Mesenchymal stem cell (in vitro differentiated cells and primary cell): Measurements from ENCODE around the gene LBH.
A peak's percentile ranks its signal among the peaks of the same experiment; 100 is the strongest.

Experiments used
- DNase-seq: peaks from one replicate; pipeline ENCODE4 v3.0.0-alpha.2; 2013
- H2AFZ ChIP-seq: one replicate; pipeline ENCODE4 v1.6.1; 2013; ENCODE audit warnings: low read depth, mild to moderate bottlenecking, control low read depth, inconsistent platforms, low read length, moderate library complexity
- H2AK5ac ChIP-seq: 2 replicates; pipeline ENCODE4 v1.6.1; 2013; ENCODE audit warnings: low read length, moderate library complexity, mild to moderate bottlenecking, inconsistent platforms; ENCODE audit not compliant: severe bottlenecking
- H2BK120ac ChIP-seq: one replicate; pipeline ENCODE4 v1.6.1; 2013; ENCODE audit warnings: low read depth, mild to moderate bottlenecking, inconsistent platforms, low read length, moderate library complexity
- H2BK12ac ChIP-seq, 2 experiments: one replicate each; pipeline ENCODE4 v1.6.1; 2013; ENCODE audit warnings: inconsistent platforms in 2 of 2, low read length in 2 of 2, mild to moderate bottlenecking in 2 of 2, moderate library complexity in 2 of 2, control low read depth in 1 of 2
- H2BK15ac ChIP-seq: one replicate; pipeline ENCODE4 v1.6.1; 2013; ENCODE audit warnings: mild to moderate bottlenecking, low read depth, inconsistent platforms; ENCODE audit not compliant: poor library complexity, severe bottlenecking
- H2BK5ac ChIP-seq: 2 replicates; pipeline ENCODE4 v1.6.1; 2013; ENCODE audit warnings: low read depth, mild to moderate bottlenecking, low read length, control low read depth, inconsistent platforms; ENCODE audit not compliant: poor library complexity, severe bottlenecking
- H3K14ac ChIP-seq, 2 experiments: one replicate each; pipeline ENCODE4 v1.6.1; 2013; ENCODE audit warnings: inconsistent platforms in 2 of 2, low read length in 2 of 2, control low read depth in 1 of 2, mild to moderate bottlenecking in 1 of 2, moderate library complexity in 1 of 2
- H3K18ac ChIP-seq, 2 experiments: one replicate each; pipeline ENCODE4 v1.6.1; 2013; ENCODE audit warnings: inconsistent platforms in 2 of 2, low read length in 2 of 2, control low read depth in 1 of 2, low read depth in 1 of 2, mild to moderate bottlenecking in 1 of 2
- H3K23ac ChIP-seq, 2 experiments: one replicate each; pipeline ENCODE4 v1.6.1; 2013; ENCODE audit warnings: inconsistent platforms in 2 of 2, low read length in 2 of 2, mild to moderate bottlenecking in 2 of 2, moderate library complexity in 2 of 2, control low read depth in 1 of 2
- H3K27ac ChIP-seq: 2 replicates; pipeline ENCODE4 v1.5.1; 2013; ENCODE audit warnings: mild to moderate bottlenecking, moderate library complexity, low read length, control low read depth, inconsistent platforms; ENCODE audit not compliant: poor library complexity, severe bottlenecking
- H3K27me3 ChIP-seq, 2 experiments: 2 replicates each; pipeline versions ENCODE4 v1.6.1 to v1.7.0; 2013; ENCODE audit warnings: low read length in 2 of 2, mild to moderate bottlenecking in 2 of 2, moderate library complexity in 2 of 2, control low read depth in 1 of 2, inconsistent platforms in 1 of 2; ENCODE audit not compliant: control insufficient read depth in 1 of 2, insufficient read depth in 1 of 2
- H3K36me3 ChIP-seq, 2 experiments: 2 replicates each; pipeline versions ENCODE4 v1.6.1 to v1.7.0; 2013; ENCODE audit warnings: low read length in 2 of 2, control low read depth in 1 of 2, inconsistent platforms in 1 of 2, low read depth in 1 of 2, mild to moderate bottlenecking in 1 of 2; ENCODE audit not compliant: insufficient read depth in 2 of 2, control insufficient read depth in 1 of 2
- H3K4ac ChIP-seq, 2 experiments: one replicate each; pipeline ENCODE4 v1.6.1; 2013; ENCODE audit warnings: inconsistent platforms in 2 of 2, low read length in 2 of 2, mild to moderate bottlenecking in 2 of 2, moderate library complexity in 2 of 2, control low read depth in 1 of 2, low read depth in 1 of 2
- H3K4me1 ChIP-seq: 2 replicates; pipeline ENCODE4 v1.6.1; 2013; ENCODE audit warnings: low read depth, low read length, control low read depth; ENCODE audit not compliant: control insufficient read depth, insufficient read depth
- H3K4me2 ChIP-seq: 2 replicates; pipeline ENCODE4 v1.6.1; 2013; ENCODE audit warnings: low read length, mild to moderate bottlenecking, inconsistent platforms; ENCODE audit not compliant: poor library complexity, severe bottlenecking
- H3K4me3 ChIP-seq, 2 experiments: 2 replicates each; pipeline versions ENCODE4 v1.5.1 to v1.7.0; 2013; ENCODE audit warnings: low read length in 2 of 2, mild to moderate bottlenecking in 2 of 2, control low read depth in 1 of 2, low read depth in 1 of 2; ENCODE audit not compliant: insufficient read depth in 1 of 2
- H3K79me1 ChIP-seq: replicated peaks from 2 replicates; pipeline ENCODE4 v1.6.1; 2013; ENCODE audit warnings: mild to moderate bottlenecking, control low read depth, low read length, inconsistent platforms; ENCODE audit not compliant: poor library complexity, severe bottlenecking
- H3K9ac ChIP-seq: 2 replicates; pipeline ENCODE4 v1.7.0; 2013; ENCODE audit warnings: mild to moderate bottlenecking, low read length, moderate library complexity
- H3K9me3 ChIP-seq: 2 replicates; pipeline ENCODE4 v1.7.0; 2013; ENCODE audit warnings: mild to moderate bottlenecking, low read length; ENCODE audit not compliant: control insufficient read depth
- H4K8ac ChIP-seq: one replicate; pipeline ENCODE4 v1.6.1; 2013; ENCODE audit warnings: inconsistent platforms, mild to moderate bottlenecking, low read length, moderate library complexity
- H4K91ac ChIP-seq: one replicate; pipeline ENCODE4 v1.6.1; 2013; ENCODE audit warnings: mild to moderate bottlenecking, low read length, inconsistent platforms
- WGBS: methylation state at CpG from one replicate; pipeline ENCODE4 v1.1.7; 2013; ENCODE audit warnings: mixed read lengths; 5-methylcytosine and 5-hydroxymethylcytosine counted together

The LBH gene

GRCh38 chr2:30222636-30223360 lies 8.5 kb upstream of the LBH start:
- Histone ChIP-seq H3K36me3 (no peaks in the 10 kb centered on the region), H2BK120ac (no peak overlapping the region), H2AK5ac (no peak overlapping the region)

GRCh38 chr2:30223413-30223874 lies 7.9 kb upstream of the LBH start:
- H2AK5ac ChIP-seq = no peak overlapping the region
- no peak overlapping the region for H2BK15ac ChIP-seq
- no peak overlapping the region for H3K4ac ChIP-seq
- H2AFZ ChIP-seq = no peak overlapping the region
- no peak overlapping the region for H3K4me3 ChIP-seq
- H4K8ac ChIP-seq = no peak overlapping the region
- no peaks in the 10 kb centered on the region for H3K79me1 ChIP-seq
- peaks cover 3% of the 10 kb centered on the region for H3K4me1 ChIP-seq
- H3K4me2 ChIP-seq = no peak overlapping the region
- H4K91ac ChIP-seq = no peak overlapping the region
- no peak overlapping the region for H3K27ac ChIP-seq
- no peak overlapping the region for H3K9ac ChIP-seq
- H2BK5ac ChIP-seq = no peak overlapping the region
- peaks cover 33 to 56% of the 10 kb centered on the region in 2 experiments for H3K27me3 ChIP-seq
- H3K23ac ChIP-seq = no peak overlapping the region
- no peaks in the 10 kb centered on the region for H3K9me3 ChIP-seq
- DNase-seq = no peak
- H3K36me3 ChIP-seq = no peaks in the 10 kb centered on the region
- H2BK120ac ChIP-seq = no peak overlapping the region
- 20% methylated on average over 1 of the region's 3 CpGs for WGBS
- no peak overlapping the region for H2BK12ac ChIP-seq
- H3K18ac ChIP-seq = no peak overlapping the region
- H3K14ac ChIP-seq = no peak overlapping the region

More at GRCh38 chr2:30222636-30223360, 8.5 kb upstream of the LBH start:
- Histone ChIP-seq H3K27ac (no peak overlapping the region), H3K9ac (no peak overlapping the region), H2AFZ (no peak overlapping the region), H3K79me1 (no peaks in the 10 kb centered on the region), H3K18ac (no peak overlapping the region), H3K23ac (no peak overlapping the region), H3K4me3 (no peak overlapping the region), H4K91ac (no peak overlapping the region), H2BK15ac (no peak overlapping the region), H2BK5ac (no peak overlapping the region), H3K9me3 (no peaks in the 10 kb centered on the region), H4K8ac (no peak overlapping the region), H3K4ac (no peak overlapping the region), H3K4me1 (peaks cover 3% of the 10 kb centered on the region), H3K27me3 (peaks cover 35 to 62% of the 10 kb centered on the region in 2 experiments), H2BK12ac (no peak overlapping the region), H3K4me2 (no peak overlapping the region), H3K14ac (no peak overlapping the region)
- WGBS = 73% methylated on average over 4 of the region's 5 CpGs
- DNase-seq = no peak

- Histone ChIP-seq H2AK5ac (no peak overlapping the region), H2BK15ac (no peak overlapping the region), H2BK12ac (no peak overlapping the region), H2AFZ (no peak overlapping the region), H3K4me1 (peaks cover 3% of the 10 kb centered on the region), H4K8ac (no peak overlapping the region), H3K27ac (no peak overlapping the region), H3K14ac (no peak overlapping the region), H2BK120ac (peak overlapping the region; percentile 2), H3K23ac (no peak overlapping the region), H3K4ac (no peak overlapping the region), H4K91ac (no peak overlapping the region), H3K79me1 (no peaks in the 10 kb centered on the region), H2BK5ac (no peak overlapping the region), H3K9me3 (no peaks in the 10 kb centered on the region), H3K4me2 (no peak overlapping the region), H3K9ac (no peak overlapping the region), H3K18ac (no peak overlapping the region), H3K27me3 (peaks cover 28 to 49% of the 10 kb centered on the region in 2 experiments), H3K36me3 (no peaks in the 10 kb centered on the region), H3K4me3 (no peak overlapping the region)
- DNase-seq = no peak
These were observed 7.2 kb upstream of the LBH start for GRCh38 chr2:30224151-30224550.

- H3K14ac ChIP-seq = no peak overlapping the region
- H3K9ac ChIP-seq = peak overlapping the region; percentile 69
- DNase-seq = peak; percentile 78
- peak overlapping the region; percentile 75 for H3K27ac ChIP-seq
- H3K4ac ChIP-seq = peak overlapping the region; percentile 68 to 69
- H3K4me1 ChIP-seq = peaks cover 5% of the 10 kb centered on the region
- H3K79me1 ChIP-seq = no peaks in the 10 kb centered on the region
- H3K4me3 ChIP-seq = peak overlapping the region in 1 of 2 experiments; percentile 71
- peak overlapping the region; percentile 85 for H4K8ac ChIP-seq
- H2BK120ac ChIP-seq = peak overlapping the region; percentile 64
- H3K18ac ChIP-seq = peak overlapping the region; percentile 54 to 89
- peak overlapping the region; percentile 18 for H2AK5ac ChIP-seq
- H3K27me3 ChIP-seq = peaks cover 29 to 38% of the 10 kb centered on the region in 2 experiments
- peak overlapping the region; percentile 66 to 90 for H2BK12ac ChIP-seq
- H2BK15ac ChIP-seq = no peak overlapping the region
- H2BK5ac ChIP-seq = no peak overlapping the region
- 26% methylated on average over 8 of the region's 8 CpGs for WGBS
- H2AFZ ChIP-seq = peak overlapping the region; percentile 73
- peak overlapping the region; percentile 75 for H3K4me2 ChIP-seq
- peak overlapping the region in 1 of 2 experiments; percentile 78 for H3K23ac ChIP-seq
- no peaks in the 10 kb centered on the region for H3K9me3 ChIP-seq
- peak overlapping the region; percentile 67 for H4K91ac ChIP-seq
- H3K36me3 ChIP-seq = no peaks in the 10 kb centered on the region
These were observed 6.1 kb upstream of the LBH start for GRCh38 chr2:30225131-30225762.
